ENCODE measurements around the gene RNF220.
A peak's percentile ranks its signal among the peaks of the same experiment; 100 is the strongest.

The RNF220 gene

GRCh38 chr1:44407430-44408211 is 2.6 kb downstream of the RNF220 start:
- DNase-seq: no peak

- no peak for DNase-seq
Measured at GRCh38 chr1:44408212-44408582, 3.1 kb downstream of the RNF220 start.

DNA sequence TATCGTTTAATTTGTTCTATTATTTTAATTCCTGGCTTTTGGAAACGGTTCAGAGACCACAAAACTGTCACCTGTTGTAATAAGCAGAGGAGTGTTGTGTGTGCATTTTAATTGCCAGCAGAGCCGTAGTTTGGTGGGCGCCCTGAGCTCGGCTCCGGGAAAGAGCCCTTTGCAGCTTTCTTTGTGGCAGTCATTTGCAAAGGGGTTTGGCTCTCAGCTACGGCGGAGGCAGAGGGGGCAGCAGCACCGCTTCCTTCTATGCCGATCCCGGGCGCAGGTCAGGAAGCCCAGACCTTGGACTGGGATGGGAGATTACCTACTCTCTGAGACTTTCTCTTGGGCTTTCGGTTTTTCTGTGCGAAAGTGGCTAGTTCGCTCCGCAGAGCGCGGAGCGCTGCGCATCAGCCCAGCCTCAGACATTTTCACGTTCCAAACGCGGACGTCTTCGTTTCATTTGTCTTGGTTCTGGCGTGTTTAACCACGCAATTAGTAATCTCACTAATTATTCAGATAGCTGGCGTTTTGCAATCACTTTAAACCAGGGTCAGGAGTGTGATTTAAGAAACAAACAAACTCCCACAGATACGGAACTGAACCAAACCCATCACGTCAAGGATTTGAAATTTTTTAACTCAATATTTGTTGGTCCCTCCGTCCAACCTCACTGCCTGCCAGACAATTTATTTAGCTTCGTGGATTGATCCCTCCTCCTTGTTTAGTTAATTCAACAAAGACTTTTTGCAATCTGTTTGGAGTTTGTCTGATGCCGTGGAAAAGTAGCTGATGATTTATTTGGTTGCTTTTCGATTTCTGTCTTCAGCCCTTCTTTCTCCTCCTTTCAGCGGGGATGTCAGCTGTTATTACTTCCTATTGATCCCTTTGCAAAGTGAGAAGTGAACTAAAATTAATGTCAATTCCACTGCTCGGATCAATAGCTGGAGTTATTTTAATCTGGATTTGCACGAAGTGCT is 3.9 kb downstream of the RNF220 start:
- peak; percentile 51 for DNase-seq

DNA sequence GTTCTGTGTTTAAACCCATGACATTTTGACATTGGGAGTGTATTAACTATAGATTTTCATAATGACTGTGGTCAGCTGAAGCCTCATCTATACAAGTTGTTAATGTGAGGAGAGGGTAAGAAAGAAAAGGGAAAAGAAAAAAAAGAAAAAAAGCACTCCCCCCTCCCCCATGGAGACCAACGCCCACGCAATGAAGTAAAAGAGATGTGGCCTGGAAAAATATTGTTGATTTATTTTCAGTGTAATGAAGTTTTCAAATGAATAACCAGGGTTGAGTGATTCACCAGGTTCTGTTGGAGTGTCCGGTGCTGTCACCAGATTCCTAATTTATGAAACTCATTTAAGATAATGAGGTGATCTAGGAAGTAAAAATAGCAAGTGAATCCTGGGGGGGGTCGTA is 4.7 kb downstream of the RNF220 start:
- DNase-seq: no peak

DNA sequence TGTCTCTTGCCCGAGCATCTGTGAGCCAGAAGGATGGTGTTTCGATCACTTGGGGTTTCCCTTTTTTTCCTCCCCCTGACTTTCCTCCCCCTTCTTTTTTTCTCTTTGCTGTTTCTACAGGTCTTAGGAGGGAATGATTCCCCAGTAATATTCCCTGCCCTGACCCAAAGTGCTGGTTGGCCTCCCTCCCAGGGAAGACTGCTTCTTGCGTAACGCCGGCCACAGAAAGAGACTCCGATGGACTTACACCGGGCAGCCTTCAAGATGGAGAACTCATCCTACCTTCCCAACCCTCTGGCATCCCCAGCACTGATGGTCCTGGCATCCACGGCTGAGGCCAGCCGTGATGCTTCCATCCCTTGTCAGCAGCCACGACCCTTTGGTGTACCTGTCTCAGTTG is 6.8 kb downstream of the RNF220 start:
- no peak for DNase-seq

- no peak for DNase-seq
Measured at GRCh38 chr1:44412601-44413000, 7.5 kb downstream of the RNF220 start.

DNA sequence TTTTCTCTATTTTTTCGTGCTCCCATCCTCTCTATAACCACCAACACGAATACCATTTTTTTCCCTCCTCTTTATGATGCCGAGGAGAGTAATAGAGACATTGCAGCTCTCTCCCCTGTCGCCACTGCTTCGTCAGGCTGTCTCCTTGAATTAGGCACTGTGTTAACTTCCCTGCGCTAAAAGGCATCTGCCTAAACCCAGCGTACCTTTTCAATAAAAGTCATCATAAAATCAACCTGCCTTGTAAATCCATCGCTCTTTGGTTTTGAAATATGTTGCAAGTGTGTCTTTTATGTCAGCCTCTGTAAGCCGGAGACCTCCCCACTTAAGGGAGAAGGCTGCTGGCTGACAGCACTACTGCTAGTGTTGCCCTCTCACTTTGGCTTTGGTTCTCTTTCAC is 8.7 kb downstream of the RNF220 start:
- DNase-seq: no peak

GRCh38 chr1:44415013-44415412 is 10.0 kb downstream of the RNF220 start:
- DNase-seq: no peak

DNA sequence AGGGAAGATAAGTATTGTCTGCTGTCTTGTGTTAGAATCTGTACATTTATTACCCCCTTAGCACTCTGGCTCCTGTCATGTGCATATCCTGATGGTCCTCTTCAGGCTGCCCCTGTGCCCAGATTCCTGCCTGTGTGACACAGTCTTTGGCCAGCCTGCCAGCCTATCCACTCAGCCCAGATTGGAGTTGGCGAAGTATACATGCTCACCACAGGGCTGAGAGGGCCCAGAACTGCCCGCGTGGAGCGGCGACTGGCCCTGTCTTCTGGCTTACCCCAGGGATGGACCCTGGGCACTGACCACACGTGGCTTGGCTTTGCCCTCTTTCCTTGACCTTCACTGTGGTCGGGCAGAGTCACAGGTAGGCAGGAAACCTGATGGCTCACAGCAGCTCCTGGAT is 11.4 kb downstream of the RNF220 start:
- no peak for DNase-seq

DNA sequence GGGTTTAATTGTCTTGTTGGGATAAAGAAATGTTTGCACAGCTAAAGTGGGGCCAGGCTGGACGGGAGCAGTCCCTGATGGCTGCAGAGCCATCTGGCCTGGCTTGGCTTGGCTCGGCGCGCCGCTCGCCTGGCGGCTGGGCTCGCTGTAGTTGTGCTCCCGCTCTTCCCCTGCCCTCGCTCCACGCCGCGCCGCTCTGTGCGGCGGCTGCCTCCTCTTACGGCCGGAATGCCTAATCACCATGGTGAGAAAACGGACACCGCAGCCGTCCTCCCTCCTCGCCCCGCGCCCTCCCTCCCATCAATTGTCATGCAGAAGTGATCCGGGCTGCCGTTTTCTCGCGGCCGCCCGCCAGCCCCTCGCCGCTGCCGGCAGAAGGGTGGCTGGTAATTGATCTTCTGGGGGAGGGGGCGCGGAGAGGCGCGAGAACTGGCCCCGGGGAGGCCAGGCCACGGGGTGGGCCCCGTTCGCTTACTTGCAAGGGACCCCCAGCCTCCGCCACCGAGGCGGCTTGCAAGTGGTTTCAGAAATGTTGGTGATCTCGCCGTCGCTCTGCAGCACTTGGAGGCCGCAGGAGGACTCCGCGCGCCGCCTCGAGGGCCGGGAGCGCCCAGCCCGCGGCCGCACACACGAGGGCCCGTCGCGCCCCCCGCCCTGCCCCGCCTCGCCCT is 12.4 kb downstream of the RNF220 start:
- DNase-seq: peak; percentile 83

DNA sequence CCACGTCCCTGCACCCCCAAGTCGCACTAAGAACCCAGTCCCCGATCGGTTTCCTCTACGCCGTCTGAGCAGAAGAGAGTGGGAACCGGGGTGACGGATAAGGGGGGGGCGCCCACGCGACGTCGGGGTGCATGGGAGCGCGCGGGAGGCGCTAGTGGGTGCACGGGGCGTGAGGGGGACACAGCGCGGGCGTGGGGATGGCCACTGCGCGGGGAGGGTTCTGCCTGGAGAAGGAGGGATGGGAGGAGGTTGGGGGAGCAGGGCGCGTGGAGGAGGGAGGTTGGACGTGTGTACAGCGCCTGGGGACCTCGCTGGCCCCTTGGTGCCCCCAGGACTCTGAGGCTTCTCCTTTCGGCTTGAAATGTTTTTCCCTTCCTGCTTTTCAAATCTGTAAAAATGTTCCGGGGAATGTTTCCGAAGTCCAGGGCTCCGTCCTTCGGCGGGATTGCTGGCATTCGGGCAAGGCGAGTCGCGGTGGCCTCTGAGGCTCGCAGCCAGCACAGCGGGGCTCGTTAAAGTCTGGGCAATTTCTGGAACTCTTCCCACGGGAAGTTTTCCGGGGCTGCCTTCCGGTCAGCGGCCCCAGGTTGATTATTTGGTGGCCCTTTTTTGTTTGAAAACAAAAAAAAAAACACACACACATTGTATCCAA is 13.1 kb downstream of the RNF220 start:
- DNase-seq: no peak

GRCh38 chr1:44419901-44420300 is 14.8 kb downstream of the RNF220 start:
- DNase-seq: no peak

DNA sequence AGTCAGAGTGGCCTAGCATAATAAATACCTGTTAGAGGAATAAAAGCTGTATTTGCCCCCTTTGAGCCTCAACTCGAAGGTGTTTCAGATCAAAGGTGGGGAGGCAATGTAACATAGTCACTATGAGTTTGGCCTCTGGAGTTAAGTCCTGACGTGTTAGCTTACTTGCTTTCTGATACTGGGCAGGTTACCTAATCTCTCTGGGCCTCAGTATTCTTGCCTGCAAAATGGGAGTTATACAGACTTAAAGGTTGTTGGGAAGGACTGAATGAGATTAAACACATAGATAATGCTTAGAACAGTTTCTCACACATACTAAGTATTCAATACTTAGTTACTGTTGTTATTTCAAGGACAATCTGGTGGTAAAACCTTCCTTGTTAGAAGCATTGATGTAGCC is 15.5 kb downstream of the RNF220 start:
- no peak for DNase-seq

- no peak for DNase-seq
Measured at GRCh38 chr1:44421446-44421884, 16.4 kb downstream of the RNF220 start.

GRCh38 chr1:44422161-44422560 is 17.1 kb downstream of the RNF220 start:
- no peak for DNase-seq

- peak; percentile 57 for DNase-seq
Measured at GRCh38 chr1:44423591-44424537, 18.8 kb downstream of the RNF220 start.

- no peak for DNase-seq
Measured at GRCh38 chr1:44424747-44425146, 19.7 kb downstream of the RNF220 start.

DNA sequence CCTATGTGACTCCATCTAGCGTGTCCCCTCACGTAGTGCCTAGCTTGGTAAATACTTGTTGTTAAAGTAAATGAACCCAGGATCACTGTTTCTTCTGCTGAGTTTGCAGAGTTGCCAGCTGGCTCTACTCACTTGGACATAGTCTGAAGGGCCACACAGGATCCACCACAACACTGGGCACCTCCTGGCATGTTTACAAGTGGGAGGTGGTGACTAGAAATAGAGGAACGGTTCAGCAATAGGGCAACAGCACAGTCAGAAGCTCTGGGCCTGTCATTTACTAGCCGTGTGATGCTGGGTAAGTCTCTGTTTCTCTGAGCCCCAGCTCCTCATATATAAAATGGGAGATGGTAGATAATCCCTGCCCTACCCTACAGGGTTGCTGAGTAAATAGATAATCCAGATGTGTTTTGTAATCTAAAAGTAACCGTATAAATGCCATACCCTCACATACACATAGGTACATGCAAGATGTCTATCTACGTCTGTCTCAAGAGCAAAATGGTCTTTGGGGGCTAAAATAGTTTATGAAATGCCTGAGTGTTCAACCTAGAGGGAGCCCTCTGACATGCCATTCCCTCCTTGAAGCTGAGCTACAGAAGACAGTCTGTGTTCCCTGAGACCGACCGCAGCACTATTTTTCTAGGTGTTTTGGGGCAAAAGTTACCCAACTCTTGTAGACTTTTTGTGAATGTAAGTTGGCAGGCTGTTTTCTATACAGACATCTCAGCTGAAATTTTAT is 20.5 kb downstream of the RNF220 start:
- no peak for DNase-seq

DNA sequence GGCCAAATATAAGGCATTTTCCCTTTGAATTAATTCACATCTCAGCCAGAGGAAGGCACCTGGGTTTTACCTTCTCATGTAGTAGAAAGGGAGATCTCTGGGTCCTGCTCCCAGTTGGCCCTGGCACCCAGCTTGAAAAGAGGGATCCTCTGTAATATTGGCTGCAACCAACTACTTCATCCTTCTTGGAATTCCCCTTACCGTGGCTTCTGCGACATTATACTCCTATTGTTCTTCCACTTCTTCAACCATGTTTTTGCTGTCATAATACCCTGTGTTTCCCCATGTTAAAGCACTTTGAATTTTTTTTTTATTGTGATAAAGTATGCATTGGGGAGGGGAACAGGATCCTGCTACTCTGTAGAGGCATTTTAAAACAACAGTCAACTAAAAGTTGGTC is 26.8 kb downstream of the RNF220 start:
- no peak for DNase-seq

GRCh38 chr1:44433209-44433608 is 28.2 kb downstream of the RNF220 start:
- DNase-seq: no peak

Data from midbrain (tissue), 1 donor.